MM.1S (cell line): Measurements from ENCODE around the gene ACOT4.
"Not testable (repeated sequence)": the region's sequence is repeated elsewhere in the genome, so short reads cannot be mapped to it uniquely, and the experiment has no call there.

Experiments
- DNase-seq: peaks from one replicate; pipeline ENCODE4 v3.0.0-alpha.2; 2015
- H2AFZ ChIP-seq: fragments of 300-600 bp; sonication (generic); 2 replicates; pipeline ENCODE4 v1.6.0; 2016; ENCODE audit warnings: antibody characterized with exemption, low read length
- H3F3A ChIP-seq: fragments of 300-600 bp; sonication (generic); 2 replicates; pipeline ENCODE4 v1.6.1; 2016; ENCODE audit warnings: mild to moderate bottlenecking, antibody characterized with exemption, low read length, moderate library complexity, mixed read lengths; ENCODE audit not compliant: insufficient read depth
- H3K27ac ChIP-seq: fragments of 300-600 bp; sonication (generic); 2 replicates; pipeline ENCODE4 v1.5.1; 2016; ENCODE audit warnings: mild to moderate bottlenecking, low read length
- H3K27me3 ChIP-seq: fragments of 300-600 bp; sonication (generic); replicated peaks from 2 replicates; pipeline ENCODE4 v1.6.0; 2016; ENCODE audit warnings: low read length; ENCODE audit not compliant: insufficient read depth
- H3K36me3 ChIP-seq: fragments of 300-600 bp; sonication (generic); replicated peaks from 2 replicates; pipeline ENCODE4 v1.6.1; 2016; ENCODE audit warnings: mild to moderate bottlenecking, low read length, mixed read lengths; ENCODE audit not compliant: insufficient read depth
- H3K4me1 ChIP-seq: fragments of 300-600 bp; sonication (generic); 2 replicates; pipeline ENCODE4 v1.6.1; 2016; ENCODE audit warnings: low read length, mixed read lengths
- H3K4me2 ChIP-seq: fragments of 300-600 bp; sonication (generic); 2 replicates; pipeline ENCODE4 v1.6.0; 2016; ENCODE audit warnings: low read depth, low read length
- H3K4me3 ChIP-seq: fragments of 300-600 bp; sonication (generic); 2 replicates; pipeline ENCODE4 v1.5.1; 2016; ENCODE audit warnings: low read length, mixed read lengths
- H3K79me2 ChIP-seq: fragments of 300-600 bp; sonication (generic); 2 replicates; pipeline ENCODE4 v1.6.1; 2016; ENCODE audit warnings: mixed run types, low read length, mixed read lengths
- H3K9ac ChIP-seq: fragments of 300-600 bp; sonication (generic); 2 replicates; pipeline ENCODE4 v1.6.1; 2016; ENCODE audit warnings: low read length, mixed read lengths
- H3K9me2 ChIP-seq: fragments of 300-600 bp; sonication (generic); replicated peaks from 2 replicates; pipeline ENCODE4 v1.6.1; 2016; ENCODE audit warnings: mild to moderate bottlenecking, low read length, mixed read lengths; ENCODE audit not compliant: insufficient read depth
- H3K9me3 ChIP-seq: fragments of 300-600 bp; sonication (generic); replicated peaks from 2 replicates; pipeline ENCODE4 v1.6.1; 2016; ENCODE audit warnings: mild to moderate bottlenecking, low read length, mixed read lengths; ENCODE audit not compliant: insufficient read depth
- H4K20me1 ChIP-seq: fragments of 300-600 bp; sonication (generic); 2 replicates; pipeline ENCODE4 v1.6.1; 2016; ENCODE audit warnings: mild to moderate bottlenecking, low read length, moderate library complexity, mixed read lengths; ENCODE audit not compliant: insufficient read depth
- EZH2 ChIP-seq: fragments of 300-600 bp; sonication (generic); optimal IDR thresholded peaks from 2 replicates; pipeline ENCODE3; 2017; ENCODE audit warnings: low read depth, mild to moderate bottlenecking, antibody characterized with exemption, low read length, mixed read lengths

Gene ACOT4

GRCh38 chr14:73591690-73592449, at the start of gene ACOT4:
Gene ACOT4 (plus strand): TSS chr14:73591873. CDS start chr14:73591960, 87 bp downstream.
- Histone ChIP-seq H3K4me1 (no peaks in the 10 kb centered on the region), H3K9me3 (no peaks in the 10 kb centered on the region), H3K9me2 (no peaks in the 10 kb centered on the region), H2AFZ (no peak within 1 kb of the TSS), H3K4me2 (no peak within 1 kb of the TSS), H3K27me3 (no peaks in the 10 kb centered on the region), H3K36me3 (no peaks in the 10 kb centered on the region), H3K27ac (no peak within 1 kb of the TSS), H4K20me1 (no peaks in the 10 kb centered on the region), H3K9ac (no peak within 1 kb of the TSS), H3K79me2 (no peaks in the 10 kb centered on the region), H3F3A (no peaks in the 10 kb centered on the region), H3K4me3 (no peak within 1 kb of the TSS)
- DNase-seq = no peak
- TF ChIP-seq EZH2 = no peak

- H2AFZ ChIP-seq, DNase-seq, H3K9me3 ChIP-seq, H3K27me3 ChIP-seq, H3K9ac ChIP-seq, H3K27ac ChIP-seq, H4K20me1 ChIP-seq, H3K4me2 ChIP-seq, H3K4me3 ChIP-seq, H3F3A ChIP-seq, H3K9me2 ChIP-seq, H3K36me3 ChIP-seq, H3K79me2 ChIP-seq, H3K4me1 ChIP-seq: not testable (repeated sequence)
These were observed 48.7 kb upstream of the ACOT4 start for GRCh38 chr14:73542961-73543360.

DNA sequence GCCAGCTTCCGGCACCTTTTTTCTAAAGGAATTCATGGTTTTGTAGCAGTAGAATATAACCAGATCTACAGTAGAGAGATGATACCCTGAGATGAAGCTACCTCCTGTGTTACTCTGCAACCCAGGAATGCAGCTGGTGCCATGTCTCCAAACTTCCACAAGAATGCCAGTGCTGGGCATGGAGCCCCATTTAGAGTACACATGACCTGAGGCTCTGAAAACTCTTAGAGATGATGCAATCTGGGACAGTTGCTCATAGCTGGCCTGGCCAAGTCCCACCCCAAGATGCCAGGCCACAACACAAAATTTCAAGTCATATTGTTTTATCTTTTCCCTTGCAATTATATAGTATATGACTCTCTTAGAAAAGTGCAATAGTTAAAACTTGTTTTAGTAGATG, 46.3 kb upstream of the ACOT4 start:
- H2AFZ ChIP-seq = not testable (repeated sequence)

DNA sequence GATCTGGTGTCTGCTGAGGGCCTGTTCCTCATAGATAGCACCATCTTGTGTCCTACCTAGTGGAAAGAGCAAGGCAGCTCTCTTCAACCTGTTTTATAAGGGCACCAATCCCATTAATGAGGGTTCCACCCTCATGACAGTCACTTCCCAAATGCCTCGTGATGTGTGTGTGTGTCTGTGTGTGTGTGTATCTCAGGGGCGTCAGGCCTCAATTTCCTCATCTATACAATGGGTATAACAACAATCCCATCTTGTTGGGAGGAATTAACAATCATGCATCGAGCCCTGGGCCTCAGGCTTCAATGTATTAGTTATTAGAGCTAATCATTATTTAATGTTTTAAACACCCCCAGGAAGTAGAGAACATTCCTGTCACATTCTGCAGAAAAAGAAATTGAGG, 42.6 kb upstream of the ACOT4 start:
- H3K36me3 ChIP-seq, H3K9me3 ChIP-seq, H3K79me2 ChIP-seq, H3K27me3 ChIP-seq, DNase-seq, H3F3A ChIP-seq, H4K20me1 ChIP-seq, H3K4me2 ChIP-seq, H3K4me1 ChIP-seq, H3K4me3 ChIP-seq, H3K27ac ChIP-seq, H2AFZ ChIP-seq, H3K9ac ChIP-seq, H3K9me2 ChIP-seq: not testable (repeated sequence)

More for the DNA sequence above, 46.3 kb upstream of the ACOT4 start:
- H3F3A ChIP-seq, H3K27me3 ChIP-seq, H4K20me1 ChIP-seq, H3K4me2 ChIP-seq, H3K9me3 ChIP-seq, H3K4me3 ChIP-seq, DNase-seq, H3K9ac ChIP-seq, H3K27ac ChIP-seq, H3K36me3 ChIP-seq, H3K79me2 ChIP-seq, H3K4me1 ChIP-seq, H3K9me2 ChIP-seq: not testable (repeated sequence)

GRCh38 chr14:73549889-73550524, 41.7 kb upstream of the ACOT4 start:
- H3K9me2 ChIP-seq, H2AFZ ChIP-seq, H3K4me2 ChIP-seq, DNase-seq, H3K27me3 ChIP-seq, H3F3A ChIP-seq, H3K9me3 ChIP-seq, H3K36me3 ChIP-seq, H3K4me3 ChIP-seq, H3K9ac ChIP-seq, H4K20me1 ChIP-seq, H3K27ac ChIP-seq, H3K4me1 ChIP-seq, H3K79me2 ChIP-seq: not testable (repeated sequence)
